GM19467 (cell line): ENCODE measurements around the gene LSM4.
A peak's percentile ranks its signal among the peaks of the same experiment; 100 is the strongest.

Experiments
- ATAC-seq: cut with Tn5 transposase; IDR thresholded peaks from one replicate; pipeline ENCODE4 v1.9.1; 2021; ENCODE audit warnings: mild to moderate bottlenecking, moderate library complexity; ENCODE audit not compliant: unreplicated experiment

The LSM4 gene

DNA sequence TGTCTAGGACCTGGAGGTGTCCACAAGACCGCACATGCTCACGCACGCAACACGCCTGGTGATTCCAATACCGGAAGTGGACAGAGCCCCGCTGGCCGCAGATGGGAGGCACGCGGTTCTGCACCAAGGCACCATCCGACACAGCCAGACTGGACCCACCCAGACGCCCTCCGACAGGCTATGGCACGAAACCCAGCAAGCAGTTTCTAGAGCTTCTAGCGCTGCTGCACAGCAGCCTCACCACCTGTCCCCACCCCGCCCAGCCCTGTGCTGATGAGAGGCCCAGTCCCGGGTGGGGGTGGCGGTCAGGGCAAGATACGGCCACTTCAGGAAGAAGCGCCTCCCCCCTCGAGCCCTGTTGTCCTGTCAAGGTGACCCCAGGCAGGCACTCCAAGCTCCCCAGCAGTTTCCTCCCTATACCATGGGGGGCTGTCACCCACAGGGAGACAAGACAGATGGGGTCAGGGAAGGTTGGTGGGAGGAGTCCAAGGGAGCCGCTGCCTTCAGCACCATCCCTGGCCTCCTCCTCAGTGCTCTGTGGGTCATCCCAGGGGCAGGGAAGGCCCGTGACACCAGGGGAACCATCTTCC is 11.3 kb downstream of the LSM4 start:
- no peak for ATAC-seq

DNA sequence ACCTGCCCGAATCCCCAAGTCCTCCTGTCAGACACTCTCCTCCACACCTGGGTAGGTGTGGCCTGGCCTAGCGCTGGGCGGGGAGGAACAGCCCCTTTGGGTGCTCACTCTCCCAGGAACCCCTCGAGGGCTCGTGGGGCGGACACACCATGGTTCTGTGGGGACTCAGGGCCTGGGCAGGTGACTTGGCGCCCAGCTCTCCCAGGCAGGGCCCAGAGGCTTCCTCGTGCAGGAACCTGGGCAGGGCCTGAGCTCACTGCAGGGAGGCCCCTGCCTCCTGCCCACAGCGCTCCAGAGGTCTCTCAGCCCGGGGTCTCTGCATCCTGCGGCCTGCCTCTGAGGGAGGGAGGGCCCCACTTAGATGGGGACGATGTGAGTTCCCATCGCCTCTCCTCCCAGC is 11.9 kb downstream of the LSM4 start:
- no peak for ATAC-seq

DNA sequence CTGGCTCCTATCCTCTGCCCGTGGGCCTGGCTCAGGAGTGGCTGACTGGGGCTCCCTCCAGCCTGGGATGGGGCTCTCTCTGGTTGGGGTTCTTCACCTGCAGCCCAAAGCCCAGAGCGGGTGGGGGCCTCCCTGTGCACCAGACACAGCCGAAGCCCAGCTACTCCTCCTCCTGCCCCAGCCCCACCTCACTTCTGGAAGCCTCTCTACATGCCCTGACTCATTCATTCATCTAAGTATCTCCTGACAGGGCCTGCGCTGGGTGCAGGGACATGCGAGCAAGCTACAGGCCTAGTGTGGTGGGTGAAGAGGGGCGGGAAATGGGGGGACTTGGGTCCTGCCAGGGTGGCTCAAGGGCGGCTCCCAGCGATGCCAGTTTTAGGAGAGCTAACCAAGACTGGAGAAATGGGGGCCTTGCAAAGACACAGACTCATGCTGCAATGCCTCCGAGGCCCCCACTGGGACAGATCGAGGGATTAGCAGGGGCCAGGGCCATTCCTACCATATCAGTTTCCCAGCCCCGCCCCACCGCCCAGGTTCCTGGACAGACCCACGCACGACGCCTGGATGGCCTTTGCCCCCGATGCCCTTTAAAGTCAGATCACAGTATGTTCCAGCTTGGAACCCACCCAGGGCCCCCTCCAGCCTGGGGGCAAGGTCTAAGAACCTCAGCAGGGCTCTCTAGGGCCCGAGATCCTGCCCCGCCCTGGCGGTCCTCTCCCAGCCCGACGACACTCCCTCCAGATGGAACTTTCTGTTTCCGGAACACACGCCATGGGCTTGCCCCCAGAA is 12.6 kb downstream of the LSM4 start:
- no peak for ATAC-seq

DNA sequence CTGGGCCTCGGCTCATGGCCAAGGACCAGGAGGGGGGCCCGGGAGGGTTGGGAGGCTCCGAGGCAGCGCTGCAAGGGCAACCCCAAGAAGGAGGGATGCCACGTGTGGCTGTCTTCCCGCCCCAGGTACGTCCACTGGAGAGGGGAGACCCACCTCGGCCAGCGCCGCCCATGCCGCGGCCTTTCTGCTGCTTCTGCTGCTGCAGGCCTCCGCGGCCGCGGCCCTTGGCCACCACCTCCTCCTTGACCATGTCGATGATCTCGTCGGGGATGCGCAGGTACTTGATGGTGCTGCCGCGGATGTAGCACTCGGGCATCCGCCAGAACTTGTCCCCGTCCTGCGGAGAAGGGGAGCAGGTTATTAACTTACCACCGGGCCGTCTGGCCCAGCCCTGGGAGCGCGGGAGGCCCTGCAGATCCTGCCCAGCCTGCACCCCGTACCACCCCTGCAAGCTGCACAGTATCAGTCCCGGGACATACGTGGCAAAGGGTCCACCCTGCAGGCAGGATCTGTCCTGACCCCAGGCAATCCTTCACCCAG is 13.3 kb downstream of the LSM4 start:
- no peak for ATAC-seq

DNA sequence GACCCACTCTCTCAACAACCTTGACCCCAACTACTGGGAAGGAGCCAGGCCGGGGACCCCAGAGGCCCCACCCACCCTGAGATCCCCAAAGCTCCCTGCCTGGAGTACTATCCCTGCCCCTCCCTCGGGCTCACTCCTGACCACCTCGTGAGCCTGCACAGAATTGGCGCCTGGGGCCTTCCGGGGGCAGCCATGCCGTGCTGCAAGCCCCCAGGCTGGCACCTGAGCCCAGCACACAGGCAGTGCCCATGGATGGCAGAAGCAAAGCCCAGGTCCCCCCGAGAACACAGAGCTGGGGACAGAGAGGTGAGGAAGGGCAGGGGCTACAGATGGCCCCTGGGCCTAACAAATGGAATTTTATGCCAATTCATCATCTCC is 13.9 kb downstream of the LSM4 start:
- ATAC-seq, result no peak

DNA sequence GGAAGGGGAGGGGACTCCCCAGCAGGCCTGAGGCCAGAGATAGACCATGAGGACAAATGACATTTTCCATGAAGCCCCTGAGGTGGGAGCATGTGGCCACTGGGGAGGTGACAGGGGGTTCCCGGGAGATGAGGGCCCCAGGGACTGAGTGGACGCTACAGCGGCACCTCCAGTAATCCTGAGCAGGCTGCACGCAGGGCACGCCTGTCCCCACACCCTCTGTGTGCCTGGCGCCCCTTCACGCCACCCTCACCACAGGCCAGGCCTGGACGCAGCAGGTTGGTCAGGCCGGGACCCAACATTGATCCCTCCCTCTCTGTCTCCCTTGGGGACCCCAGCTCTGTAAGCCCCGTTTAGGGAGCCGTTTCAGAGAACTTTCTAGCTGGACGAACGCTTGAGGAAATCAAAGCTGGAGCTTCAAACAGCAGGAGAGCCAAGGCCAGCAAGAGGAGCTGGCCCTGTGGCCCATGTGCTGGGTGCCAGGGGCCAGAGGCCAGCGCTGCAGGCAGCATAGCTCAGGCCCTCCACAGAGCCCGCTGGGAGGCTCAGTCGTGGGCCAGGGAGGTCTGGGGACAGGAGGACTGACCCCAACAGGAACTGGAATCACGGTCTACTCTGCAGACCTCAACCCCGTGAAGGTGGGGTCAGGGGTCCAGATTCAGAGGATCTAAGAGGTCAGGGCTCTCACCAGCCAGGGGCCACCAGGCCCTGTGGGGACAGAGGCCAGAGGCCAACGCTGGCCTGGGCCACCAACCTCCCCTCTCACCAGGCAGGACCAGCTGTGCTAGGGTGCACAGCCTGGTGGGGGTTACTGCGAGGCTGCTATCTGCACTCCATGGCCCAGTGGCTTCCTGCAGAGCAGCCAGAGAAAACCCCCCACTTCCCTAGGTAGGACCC is 14.6 kb downstream of the LSM4 start:
- no peak for ATAC-seq

DNA sequence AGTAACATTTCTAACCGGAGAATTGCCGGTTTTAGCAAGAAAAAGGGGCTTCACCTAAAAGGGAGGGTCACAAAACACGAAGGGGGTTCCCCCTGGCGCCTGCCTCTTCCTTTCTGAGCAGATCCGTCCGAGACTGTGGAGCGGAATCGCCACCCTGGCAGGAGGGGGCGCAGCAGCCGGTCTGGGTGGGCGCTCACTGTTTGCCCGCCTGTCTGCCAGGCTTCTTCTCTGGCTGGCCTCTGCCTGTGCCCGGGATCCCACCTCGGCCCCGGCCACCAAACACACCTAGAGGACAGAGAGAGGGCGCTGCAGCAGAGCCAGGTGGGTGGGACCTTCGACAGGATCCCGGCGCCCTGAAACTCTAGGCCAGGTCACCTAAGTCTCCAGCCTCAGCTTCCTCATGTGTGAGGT is 15.6 kb downstream of the LSM4 start:
- ATAC-seq, result no peak

DNA sequence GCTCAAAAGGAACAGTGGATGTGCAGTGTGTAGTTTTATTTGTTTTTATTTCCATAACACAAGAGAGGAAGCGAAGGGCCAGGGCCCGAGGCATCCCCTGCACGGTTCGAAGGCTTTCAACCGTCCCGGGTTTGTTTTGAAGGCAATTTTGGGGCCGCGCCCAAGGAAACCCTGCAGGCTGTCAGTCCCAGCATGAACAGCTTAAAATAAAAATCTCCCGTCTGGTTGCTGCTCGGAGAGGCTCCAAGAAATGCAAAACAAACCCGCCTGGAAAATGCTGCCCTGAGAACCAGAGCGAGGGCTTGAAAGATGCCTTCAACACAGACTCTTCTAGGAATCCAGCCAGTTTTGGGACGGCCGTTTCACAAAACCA is 16.0 kb downstream of the LSM4 start:
- no peak for ATAC-seq

DNA sequence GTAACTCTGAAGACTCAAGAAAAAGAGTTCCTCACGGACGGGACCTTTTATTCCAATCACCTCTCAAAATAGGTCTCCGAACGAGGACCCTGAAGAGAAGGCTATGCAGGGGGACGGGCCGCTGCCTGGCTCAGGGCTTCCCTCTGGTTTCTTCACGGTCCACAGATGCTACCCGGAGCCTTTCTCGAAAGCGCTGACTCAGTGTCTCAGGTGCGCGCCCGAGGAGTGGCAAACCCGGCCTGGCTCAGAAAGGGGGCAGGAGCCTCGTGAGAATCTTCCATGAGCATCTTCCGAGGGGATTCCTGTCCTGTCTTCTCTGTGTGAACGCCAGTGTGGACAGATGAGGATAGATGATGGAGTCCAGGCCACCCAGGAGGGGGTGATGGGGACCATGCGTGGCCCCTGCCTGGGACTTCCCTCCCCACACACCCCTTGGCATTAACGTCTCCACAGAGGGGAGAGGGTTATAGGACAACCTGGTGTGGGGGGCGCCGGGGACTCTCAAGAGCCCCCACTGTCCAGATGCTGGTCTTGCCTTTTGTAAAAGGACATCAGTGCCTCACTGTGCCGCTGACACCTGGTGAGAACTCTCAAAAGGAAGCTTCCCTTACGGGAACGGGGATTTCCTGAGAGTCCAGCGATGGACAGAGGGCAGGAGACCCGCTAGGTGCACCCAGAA is 16.5 kb downstream of the LSM4 start:
- ATAC-seq, result no peak

DNA sequence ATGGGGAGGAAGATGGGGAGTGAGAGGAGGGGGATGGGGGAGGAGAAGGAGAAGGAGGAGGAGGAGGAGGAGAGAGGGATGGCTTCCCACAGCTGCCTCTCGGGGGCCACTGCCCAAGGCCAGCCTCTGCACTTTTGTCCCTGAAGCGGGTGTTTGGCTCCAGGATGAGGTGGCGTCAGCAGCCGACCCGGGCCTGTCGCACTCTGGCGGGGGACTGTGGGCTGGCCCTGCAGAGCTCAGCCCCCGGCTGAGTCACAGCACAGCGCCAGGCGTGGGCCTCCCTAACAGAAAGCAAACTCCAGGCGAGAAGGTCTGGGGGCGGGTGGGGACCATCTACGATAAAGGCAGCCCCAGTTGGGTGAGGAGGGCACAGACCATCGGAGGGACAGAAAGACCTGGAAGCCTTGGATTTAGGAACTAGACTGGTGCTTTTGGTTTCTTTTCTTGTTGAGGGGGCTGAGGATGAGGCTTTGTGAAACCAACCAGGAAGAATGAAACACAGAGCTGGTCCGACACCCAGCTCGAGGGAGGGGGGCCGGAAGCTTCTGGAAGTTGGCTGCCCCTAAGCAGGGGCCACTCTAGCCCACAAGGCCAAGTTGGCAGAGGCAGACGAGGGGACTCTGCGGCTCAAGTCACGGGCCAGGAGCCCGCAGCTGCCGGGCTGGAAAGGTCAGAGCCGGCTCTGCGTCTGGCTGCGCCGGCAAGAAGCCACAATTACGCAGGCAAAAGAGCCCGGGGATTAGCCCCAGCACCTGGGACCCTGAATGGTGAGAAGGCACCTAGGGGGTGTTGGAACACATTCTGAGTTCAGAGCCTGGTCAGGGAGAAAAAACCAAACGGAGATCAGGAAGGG is 18.2 kb downstream of the LSM4 start:
- peak; percentile 31 for ATAC-seq

DNA sequence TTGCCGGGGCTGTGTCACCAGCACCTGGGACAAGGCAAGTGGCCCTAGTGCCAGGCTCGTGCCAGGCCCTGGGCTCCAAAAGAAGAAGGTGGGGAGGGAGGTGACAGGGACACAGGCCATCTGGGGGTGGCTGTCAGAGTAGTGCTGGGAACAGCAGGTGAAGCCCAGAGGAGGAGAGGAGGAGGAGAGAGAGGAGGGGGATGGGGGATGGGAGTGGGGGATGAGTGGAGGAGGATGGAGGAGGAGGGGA is 18.7 kb downstream of the LSM4 start:
- ATAC-seq, result no peak

DNA sequence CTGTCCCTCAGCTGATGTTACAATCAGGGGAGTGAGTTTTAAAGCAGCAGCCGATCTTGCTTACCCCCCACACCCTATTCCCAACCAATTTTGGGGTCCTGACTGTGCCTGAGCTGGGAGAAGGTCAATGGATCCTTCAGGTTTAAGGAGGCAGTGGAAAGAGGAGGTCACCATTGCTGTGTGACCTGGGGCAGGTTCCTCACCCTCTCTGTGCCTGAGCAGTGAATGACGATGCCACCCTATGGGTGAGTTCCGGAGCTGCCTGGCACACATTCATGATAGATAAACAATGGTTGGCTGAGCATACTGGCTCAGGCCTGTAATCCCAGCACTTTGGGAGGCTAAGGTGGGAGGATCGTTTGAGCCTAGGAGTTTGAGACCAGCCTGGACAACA is 21.2 kb downstream of the LSM4 start:
- ATAC-seq, result no peak

DNA sequence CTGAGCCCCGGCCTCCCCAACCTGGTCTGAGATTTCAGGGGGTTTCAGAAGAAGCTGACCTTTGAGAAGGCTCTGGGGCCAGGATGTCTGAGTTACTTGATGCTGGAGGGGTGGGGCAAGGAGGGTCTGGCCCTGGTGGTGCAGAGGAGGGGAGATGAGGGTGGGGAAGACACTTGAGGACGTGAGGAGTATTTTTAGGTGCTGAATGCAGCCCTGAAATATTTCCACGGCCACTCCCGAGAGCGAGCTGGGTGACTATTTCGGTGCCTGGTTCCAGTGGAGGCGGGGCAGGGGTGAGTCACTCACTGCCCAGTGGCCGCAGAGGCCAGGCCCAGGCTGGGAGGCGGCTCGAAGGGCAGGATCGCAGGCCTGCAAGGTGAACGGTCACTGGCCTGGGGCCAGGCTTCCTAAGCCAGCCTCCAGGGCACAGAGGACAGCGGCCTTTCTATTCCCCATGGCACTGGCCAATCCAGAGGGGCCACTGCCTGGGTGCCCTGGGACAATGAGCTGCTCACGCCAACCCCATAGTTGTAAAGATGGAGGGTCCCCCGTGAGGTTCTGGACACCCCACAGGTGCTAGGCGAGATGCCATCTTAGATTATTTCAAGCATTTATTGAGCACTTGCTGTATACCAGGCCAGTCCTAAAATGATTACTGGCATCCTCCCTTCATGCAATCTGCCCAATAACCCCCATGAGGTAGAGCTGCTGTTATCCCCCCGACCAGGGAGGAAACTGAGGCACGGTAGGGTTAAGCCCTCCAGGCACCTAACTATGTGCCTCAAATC is 21.8 kb downstream of the LSM4 start:
- ATAC-seq, result no peak

DNA sequence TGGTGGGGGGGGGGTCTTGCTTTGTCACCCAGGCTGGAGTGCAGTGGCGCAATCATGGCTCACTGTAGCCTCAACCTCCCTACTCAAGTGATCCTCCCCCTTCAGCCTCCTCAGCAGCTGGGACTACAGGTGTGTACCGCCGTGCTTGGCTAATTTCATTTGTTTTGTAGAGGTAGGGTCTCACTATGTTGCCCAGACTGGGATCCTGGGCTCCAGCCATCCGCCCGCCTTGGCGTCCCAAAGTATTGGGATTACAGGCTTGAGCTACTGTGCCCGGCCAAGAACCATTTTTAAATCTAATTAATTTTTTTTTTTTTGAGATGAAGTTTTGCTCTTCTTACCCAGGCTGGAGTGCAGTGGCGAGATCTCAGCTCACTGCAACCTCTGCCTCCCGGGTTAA is 23.2 kb downstream of the LSM4 start:
- no peak for ATAC-seq

DNA sequence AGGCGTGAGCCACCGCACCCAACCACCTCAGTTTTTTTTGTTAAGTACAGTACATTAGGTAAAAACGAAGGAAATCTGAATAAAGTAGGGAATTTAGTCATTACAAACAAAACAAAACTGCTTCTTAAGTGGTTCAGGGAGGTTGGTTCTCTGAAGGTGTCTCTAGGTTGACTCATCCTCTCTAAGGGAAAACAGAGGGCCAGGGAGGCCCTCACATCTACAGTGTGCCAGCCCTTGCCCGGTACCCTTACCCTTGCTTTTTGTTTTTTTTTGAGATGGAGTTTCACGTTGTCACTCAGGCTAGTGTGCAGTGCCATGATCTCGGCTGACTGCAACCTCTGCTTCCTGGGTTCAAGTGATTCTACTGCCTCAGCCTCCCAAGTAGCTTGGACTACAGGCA is 24.3 kb downstream of the LSM4 start:
- no peak for ATAC-seq

DNA sequence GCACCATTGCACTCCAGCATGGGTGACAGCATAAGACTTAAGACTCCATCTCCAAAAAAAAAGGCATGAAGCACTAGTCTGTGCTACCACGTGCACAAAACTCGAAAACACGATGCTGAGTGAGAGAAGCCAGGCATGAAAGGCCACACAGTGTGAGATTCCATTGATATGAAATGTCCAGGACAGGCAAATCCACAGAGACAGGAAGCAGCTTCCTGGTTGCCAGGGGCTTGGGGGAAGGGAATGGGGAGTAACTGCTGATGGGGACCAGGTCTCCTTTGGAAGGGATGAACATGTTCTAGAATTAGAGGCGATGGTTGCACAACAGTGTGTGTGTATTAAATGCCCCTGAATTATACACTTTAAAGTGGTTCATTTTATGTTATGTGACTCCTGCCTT is 25.6 kb downstream of the LSM4 start:
- no peak for ATAC-seq

DNA sequence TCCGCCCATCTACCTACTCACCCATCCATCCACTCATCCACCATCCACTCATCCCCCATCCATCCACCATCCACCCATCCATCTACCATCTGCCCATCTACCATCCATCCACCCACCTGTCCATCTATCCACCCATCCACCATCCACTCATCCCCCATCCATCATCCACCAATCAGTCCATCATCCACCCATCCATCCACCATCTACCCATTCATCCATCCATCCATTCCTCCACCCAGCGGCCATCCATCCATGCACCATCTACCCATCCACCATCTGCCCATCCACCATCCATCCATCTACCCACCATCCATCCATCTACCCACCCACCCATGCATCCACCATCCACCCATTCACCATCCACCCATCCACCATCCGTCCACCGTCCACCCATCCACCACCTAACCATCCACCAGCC is 27.8 kb downstream of the LSM4 start:
- no peak for ATAC-seq

DNA sequence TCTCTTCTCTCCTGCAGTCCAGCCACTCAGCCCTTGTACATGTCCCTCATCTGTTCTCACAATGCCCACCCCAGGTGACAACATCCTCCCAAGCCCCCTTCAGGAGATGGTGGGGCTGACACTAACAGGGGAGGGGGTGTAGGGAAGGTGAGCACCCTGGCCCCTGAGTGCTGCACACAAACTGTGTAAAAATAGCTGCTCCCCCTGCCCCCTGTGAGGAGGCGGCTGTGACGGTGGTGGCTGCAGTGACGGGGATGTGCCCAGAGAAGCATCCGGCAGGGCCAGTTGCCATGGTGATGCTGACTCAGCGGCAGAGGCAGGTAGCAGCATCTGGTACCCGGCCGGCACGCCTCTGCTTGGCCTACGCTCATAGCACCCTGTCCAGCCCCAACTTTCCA is 28.4 kb downstream of the LSM4 start:
- ATAC-seq, result no peak

DNA sequence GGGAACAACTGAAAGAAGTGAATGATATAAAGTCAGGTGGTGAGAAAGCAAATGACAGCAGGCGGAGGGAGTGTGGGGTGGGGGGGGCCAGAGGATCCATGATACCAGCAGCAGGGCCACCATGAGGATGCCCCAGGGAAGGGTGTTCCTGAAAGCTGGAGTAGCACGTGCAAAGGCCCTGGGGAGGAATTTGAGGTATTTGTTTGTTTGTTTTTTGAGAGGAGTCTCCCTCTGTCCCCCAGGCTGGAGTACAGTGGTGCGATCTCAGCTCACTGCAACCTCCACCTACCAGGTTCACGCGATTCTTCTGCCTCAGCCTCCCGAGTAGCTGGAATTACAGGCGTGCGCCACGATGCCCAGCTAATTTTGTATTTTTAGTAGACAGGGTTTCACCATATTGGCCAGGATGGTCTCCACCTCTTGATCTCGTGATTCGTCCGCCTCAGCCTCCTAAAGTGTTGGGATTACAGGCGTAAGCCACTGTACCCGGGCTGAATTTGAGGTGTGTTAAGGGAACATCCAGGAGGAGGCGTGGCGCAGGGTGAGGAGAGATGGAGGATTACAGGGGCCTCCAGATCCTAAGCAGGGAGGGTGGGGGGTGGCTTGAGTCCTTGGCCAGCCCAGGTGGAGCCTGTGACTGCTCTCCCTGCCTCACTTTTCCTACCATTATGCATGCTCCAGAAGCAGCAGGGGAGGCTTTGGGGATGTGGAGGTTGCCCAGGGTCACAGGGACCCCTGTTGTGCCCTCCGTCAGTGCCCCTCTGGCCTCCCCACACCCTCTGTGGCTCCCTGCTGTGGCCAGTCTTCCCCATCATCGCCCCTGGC is 29.0 kb downstream of the LSM4 start:
- ATAC-seq, result no peak
